Duodenal mucosa (tissue), 2 donors: ENCODE measurements around the gene NRXN3.

Source experiments
- H3K27ac ChIP-seq: one replicate; pipeline ENCODE4 v1.7.0; 2013; ENCODE audit warnings: low read depth, low read length
- H3K27me3 ChIP-seq, 2 donors: one replicate each; pipeline ENCODE4 v1.7.0; 2013; ENCODE audit warnings: low read length in 2 of 2, control low read depth in 1 of 2; ENCODE audit not compliant: insufficient read depth in 2 of 2, control insufficient read depth in 1 of 2
- H3K36me3 ChIP-seq, 2 donors: one replicate each; pipeline ENCODE4 v1.7.0; 2013; ENCODE audit warnings: low read length in 2 of 2, control low read depth in 1 of 2; ENCODE audit not compliant: insufficient read depth in 2 of 2, control insufficient read depth in 1 of 2
- H3K4me1 ChIP-seq, 2 donors: one replicate each; pipeline ENCODE4 v1.7.0; 2013; ENCODE audit warnings: low read length in 2 of 2, control low read depth in 1 of 2; ENCODE audit not compliant: insufficient read depth in 2 of 2, control insufficient read depth in 1 of 2
- H3K4me3 ChIP-seq, 2 donors: one replicate each; pipeline ENCODE4 v1.7.0; 2013; ENCODE audit warnings: low read length in 2 of 2, low read depth in 1 of 2
- H3K9ac ChIP-seq, 2 donors: one replicate each; pipeline ENCODE4 v1.7.0; 2013; ENCODE audit warnings: low read length in 2 of 2, low read depth in 1 of 2
- H3K9me3 ChIP-seq, 2 donors: one replicate each; pipeline ENCODE4 v1.7.0; 2013; ENCODE audit warnings: low read length in 2 of 2, control low read depth in 1 of 2; ENCODE audit not compliant: control insufficient read depth in 1 of 2

Gene NRXN3

DNA sequence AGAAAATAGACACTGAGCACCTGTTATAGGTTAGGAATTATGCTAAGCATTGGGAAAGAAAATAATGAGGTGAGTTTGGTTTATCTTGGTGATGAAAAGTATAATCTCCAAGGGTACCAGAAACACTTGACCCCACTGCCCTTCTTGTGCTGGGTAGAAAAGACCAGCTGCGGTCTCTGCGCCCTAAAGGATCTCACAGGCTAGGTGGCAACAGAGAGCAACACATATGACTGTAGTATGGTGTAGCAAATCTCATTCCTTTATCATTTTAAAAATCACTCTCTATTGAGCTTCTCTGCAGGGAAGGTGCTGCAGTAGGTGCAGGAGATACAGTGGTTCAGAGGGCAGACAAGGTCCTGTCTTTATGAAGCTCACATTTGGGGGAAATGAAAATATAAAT, 26.1 kb downstream of the NRXN3 start:
- no peaks in the 10 kb centered on the region for H3K4me1 ChIP-seq
- no peak overlapping the region for H3K27ac ChIP-seq
- no peak overlapping the region for H3K4me3 ChIP-seq
- no peaks in the 10 kb centered on the region for H3K27me3 ChIP-seq
- H3K9me3 ChIP-seq = no peaks in the 10 kb centered on the region
- H3K9ac ChIP-seq = no peak overlapping the region
- no peaks in the 10 kb centered on the region for H3K36me3 ChIP-seq

DNA sequence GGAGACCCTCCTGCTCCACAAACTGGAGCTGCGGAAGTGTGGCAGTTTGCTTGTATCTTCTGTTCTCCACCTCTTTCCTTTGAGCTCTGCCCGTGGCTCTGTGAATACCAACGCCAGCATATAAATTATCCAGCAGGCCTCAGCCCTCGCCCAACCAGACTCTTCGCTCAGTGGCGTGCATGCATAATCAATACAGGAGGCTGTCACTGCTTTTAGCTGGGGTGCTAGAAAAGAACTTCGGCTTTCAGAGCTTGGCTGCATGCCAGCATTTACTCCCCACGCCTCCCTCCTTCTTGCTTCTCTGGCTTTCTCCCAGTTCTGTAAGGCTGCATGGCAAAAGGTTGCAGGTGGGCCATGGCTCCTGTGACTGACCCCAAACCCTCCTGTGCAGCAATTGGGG, 26.9 kb downstream of the NRXN3 start:
- Histone ChIP-seq H3K27ac (no peak overlapping the region), H3K36me3 (no peaks in the 10 kb centered on the region), H3K4me3 (no peak overlapping the region), H3K4me1 (no peaks in the 10 kb centered on the region), H3K9ac (no peak overlapping the region), H3K27me3 (no peaks in the 10 kb centered on the region), H3K9me3 (no peaks in the 10 kb centered on the region)

DNA sequence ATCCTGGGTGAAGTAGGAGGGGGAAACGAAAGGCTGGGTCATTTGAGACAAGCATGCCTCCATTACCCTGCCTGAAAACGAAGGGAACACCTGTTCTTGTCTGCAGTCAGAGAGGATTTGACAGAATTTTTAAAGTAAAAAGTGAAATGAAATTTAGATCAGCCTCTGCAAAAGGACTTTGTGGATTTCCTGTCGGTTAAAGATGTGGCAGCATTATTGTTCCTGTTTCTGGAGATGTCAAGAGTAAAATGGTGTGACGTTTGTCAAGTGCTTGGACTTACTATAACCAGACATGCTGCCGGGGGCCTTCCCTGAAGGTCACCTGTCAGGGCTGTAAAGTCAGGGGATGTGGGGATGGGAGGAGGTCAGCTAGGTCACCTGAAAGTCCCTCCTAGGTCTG, 32.0 kb downstream of the NRXN3 start:
- Histone ChIP-seq H3K4me3 (no peak overlapping the region), H3K36me3 (no peaks in the 10 kb centered on the region), H3K9me3 (no peaks in the 10 kb centered on the region), H3K4me1 (no peaks in the 10 kb centered on the region), H3K27ac (no peak overlapping the region), H3K27me3 (no peaks in the 10 kb centered on the region), H3K9ac (no peak overlapping the region)

DNA sequence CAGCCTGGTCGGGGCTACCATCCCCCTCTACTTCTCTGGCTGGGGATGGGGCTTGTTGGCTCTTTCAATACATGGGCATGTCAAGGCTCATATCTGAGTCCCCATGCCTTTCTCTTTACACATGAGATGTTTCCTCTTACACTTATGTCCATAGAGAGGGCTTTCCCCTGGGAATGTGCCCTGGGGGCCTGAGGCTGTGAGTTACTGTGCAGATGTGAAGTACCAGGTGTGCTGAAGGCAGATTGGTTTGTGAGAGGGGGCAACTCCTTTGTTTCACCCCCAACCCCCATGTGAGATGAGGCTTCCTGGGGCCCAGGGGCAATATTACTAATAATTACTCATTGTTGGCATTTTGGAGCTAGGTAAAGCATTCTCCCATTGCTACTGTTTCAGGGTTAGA, 32.8 kb downstream of the NRXN3 start:
- Histone ChIP-seq H3K9ac (no peak overlapping the region), H3K4me3 (no peak overlapping the region), H3K4me1 (no peaks in the 10 kb centered on the region), H3K27me3 (no peaks in the 10 kb centered on the region), H3K9me3 (no peaks in the 10 kb centered on the region), H3K36me3 (no peaks in the 10 kb centered on the region), H3K27ac (no peak overlapping the region)

DNA sequence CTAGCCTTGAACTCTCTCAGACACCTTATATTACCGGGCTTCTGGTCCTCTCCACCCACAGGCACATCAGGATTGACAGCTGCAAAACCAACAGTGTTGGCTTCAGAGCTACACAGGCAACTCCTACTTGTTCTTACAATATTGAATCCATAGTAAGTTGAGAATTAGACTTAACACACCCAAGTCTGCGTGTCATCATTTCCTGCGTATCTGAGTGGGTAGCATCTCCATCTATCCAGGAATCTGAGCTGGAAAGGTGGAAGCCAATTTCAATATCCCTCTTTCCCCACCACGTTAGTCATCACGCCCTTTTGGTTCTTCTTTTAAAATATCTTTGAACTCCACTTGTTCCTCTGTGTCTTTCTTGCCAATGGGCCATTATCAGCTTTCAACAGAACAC, 37.2 kb downstream of the NRXN3 start:
- Histone ChIP-seq H3K4me1 (no peaks in the 10 kb centered on the region), H3K27ac (no peak overlapping the region), H3K36me3 (no peaks in the 10 kb centered on the region), H3K9ac (no peak overlapping the region), H3K27me3 (no peaks in the 10 kb centered on the region), H3K9me3 (peaks cover 0 to 3% of the 10 kb centered on the region in 2 donors), H3K4me3 (no peak overlapping the region)

DNA sequence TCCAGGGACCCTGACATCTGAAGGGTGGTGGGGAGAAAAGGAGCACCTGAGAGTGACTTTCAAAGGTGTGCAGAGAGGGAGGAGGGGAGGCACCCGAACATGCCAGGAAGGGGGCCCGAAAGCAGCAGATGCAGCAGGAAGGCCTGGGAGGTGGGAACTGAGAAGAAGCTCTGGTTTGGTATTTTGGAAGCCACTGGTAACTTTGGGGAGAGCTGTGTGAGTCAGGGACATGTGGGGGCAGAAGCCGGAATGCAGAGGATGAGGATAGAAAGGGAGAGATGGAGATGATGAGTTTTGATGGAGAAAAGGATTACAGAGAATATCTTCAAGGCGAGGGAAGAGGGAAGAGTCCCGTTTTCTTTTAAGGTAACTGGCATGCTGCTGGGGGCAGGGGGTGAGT, 50.1 kb downstream of the NRXN3 start:
- Histone ChIP-seq H3K4me3 (no peak overlapping the region), H3K27me3 (no peaks in the 10 kb centered on the region), H3K9me3 (no peaks in the 10 kb centered on the region), H3K4me1 (no peaks in the 10 kb centered on the region), H3K9ac (no peak overlapping the region), H3K36me3 (no peaks in the 10 kb centered on the region), H3K27ac (no peak overlapping the region)

DNA sequence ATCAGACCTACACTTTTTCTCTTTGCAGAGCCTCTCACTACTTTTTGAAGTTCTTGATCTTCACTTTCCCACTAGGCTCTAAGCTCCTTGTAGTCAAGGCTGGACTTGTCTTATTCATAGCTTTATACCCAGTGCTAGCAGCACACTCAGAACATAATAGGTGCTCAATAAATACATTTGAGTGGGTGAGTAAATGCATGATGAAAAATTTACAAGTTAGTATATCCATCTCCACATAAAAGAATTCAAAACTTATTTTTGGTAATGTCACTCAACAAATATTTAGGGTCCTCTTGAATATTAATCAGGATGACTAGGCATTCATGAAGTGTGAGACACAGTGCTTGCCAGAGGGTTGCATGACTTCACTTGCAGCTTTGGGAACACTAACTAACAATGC, 52.6 kb downstream of the NRXN3 start:
- H3K9ac ChIP-seq = no peak overlapping the region
- H3K9me3 ChIP-seq = no peaks in the 10 kb centered on the region
- H3K4me3 ChIP-seq = no peak overlapping the region
- no peaks in the 10 kb centered on the region for H3K36me3 ChIP-seq
- no peaks in the 10 kb centered on the region for H3K27me3 ChIP-seq
- H3K4me1 ChIP-seq = no peaks in the 10 kb centered on the region
- no peak overlapping the region for H3K27ac ChIP-seq

DNA sequence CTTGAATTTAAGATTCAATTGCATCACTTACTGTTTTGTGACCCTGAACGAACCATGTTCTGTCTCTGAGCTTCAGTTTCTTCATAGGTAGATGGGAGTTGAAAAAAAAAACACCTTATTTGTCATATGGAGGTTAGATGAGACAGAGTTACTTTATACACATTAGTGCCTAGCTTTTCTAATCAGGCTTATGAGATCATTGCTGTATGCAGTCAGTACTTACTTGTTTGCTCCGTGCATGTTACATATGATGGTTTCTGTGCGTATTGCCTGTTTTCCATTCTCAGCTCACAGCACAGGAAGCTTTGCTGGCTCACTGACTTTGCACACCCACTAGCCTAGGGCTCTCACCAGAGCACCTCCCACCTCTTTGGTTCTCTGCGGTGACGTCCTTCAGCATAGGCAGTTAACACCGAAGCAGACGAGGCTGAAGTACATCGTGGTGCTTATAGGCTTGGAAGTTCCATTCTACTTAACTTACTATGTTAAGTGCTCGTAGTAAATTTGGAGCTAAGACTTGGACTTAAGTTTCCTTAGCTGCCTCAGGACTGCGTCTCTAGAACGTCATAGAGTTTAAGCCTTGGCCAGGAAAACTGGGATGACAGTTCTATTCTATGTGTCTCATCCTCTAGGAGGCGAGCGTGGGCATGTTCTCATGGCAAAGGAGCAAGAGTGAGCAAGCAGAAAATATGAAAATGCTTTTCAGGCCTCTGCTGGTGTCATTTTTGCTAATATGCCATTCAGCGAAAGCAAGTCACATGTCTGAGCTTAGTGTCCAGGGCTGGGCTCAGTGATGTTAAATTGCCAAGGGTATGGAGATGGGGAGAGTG, 57.3 kb downstream of the NRXN3 start:
- H3K4me1 ChIP-seq = no peaks in the 10 kb centered on the region
- H3K9me3 ChIP-seq = no peaks in the 10 kb centered on the region
- no peak overlapping the region for H3K9ac ChIP-seq
- H3K27ac ChIP-seq = no peak overlapping the region
- H3K4me3 ChIP-seq = no peak overlapping the region
- H3K36me3 ChIP-seq = no peaks in the 10 kb centered on the region
- H3K27me3 ChIP-seq = no peaks in the 10 kb centered on the region

DNA sequence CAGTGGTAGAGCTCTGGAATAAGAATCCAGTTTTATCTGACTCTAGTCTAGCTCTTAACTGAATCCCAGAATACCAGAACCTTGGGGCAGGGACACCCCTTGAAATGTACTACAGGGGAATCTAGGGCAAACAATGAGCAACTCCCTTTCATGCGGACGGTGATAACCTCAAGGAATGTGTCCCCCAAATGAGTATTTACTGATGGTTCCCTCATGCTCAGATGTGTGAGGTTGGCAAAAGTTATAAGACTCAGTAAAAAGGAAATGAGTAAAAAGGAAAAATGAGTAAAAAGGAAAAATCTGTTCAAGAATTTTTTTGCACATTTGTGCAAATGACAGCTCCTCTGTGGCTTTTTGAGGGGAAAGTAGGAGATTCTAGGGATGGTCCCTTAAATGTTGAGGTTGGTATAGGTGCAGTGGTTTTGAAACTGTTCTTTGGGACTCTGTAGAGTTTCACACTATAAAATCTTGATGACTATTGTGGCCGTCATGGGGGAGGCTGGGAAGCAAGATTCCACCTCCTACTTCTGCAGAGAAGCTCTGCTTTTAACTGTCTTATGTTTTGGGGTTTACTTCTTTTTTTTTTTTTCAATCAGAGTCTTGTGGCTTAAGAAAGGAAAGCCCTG, 58.6 kb downstream of the NRXN3 start:
- H3K27ac ChIP-seq = no peak overlapping the region
- H3K27me3 ChIP-seq = no peaks in the 10 kb centered on the region
- H3K9me3 ChIP-seq = no peaks in the 10 kb centered on the region
- H3K4me3 ChIP-seq = no peak overlapping the region
- no peak overlapping the region for H3K9ac ChIP-seq
- H3K4me1 ChIP-seq = no peaks in the 10 kb centered on the region
- no peaks in the 10 kb centered on the region for H3K36me3 ChIP-seq

DNA sequence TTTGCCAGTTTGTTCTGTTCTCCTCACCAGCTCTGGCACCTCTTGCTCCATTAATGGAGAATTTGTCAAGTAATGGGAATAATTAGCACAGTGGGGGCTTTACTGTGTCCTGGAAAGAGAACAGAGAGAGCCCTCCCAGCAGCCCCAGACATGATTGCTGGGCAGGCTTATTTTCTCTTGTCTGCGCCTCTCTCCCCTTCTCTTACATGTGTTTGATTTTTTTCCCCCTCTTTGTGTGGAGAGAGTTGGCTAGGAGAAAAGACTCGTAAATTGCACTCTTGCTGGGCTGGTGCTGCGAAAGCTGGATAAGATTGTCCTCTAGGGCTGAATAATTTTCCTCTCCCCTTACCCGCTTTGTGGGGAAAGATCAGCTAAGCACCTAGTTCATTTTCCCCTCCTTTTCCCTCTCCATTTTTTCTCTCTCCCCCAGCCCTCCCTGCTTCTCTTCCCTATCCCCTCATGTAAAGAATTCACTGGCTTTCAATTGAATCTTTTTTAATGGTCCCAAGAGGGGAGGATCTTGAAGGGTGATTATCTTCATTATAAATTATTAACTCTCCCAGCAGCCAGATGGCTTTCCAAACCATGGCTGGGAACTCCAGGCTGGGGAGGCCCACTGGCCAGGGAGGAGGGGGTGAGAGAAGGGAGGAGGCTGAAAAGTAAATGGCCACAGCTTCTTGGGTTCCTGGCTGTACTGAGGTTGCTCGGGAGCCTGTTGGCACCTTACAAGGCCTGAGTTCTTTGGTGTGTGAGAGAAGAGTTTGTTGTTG, 62.2 kb downstream of the NRXN3 start:
- no peak overlapping the region for H3K27ac ChIP-seq
- H3K9me3 ChIP-seq = no peaks in the 10 kb centered on the region
- no peaks in the 10 kb centered on the region for H3K36me3 ChIP-seq
- no peaks in the 10 kb centered on the region for H3K4me1 ChIP-seq
- H3K4me3 ChIP-seq = no peak overlapping the region
- H3K9ac ChIP-seq = no peak overlapping the region
- H3K27me3 ChIP-seq = no peaks in the 10 kb centered on the region
